Adrenal gland (tissue), 12 donors: ENCODE results near the gene EPHA5. TPM values are rescaled to one million over a fixed set of nuclear protein-coding genes. Genes with fewer than 3 reads are reported as not detected.

Source experiments
- DNase-seq, 7 donors: peaks; one replicate each; pipeline ENCODE4 v3.0.0-alpha.2; 2019 to 2020
- H3K27ac ChIP-seq, 5 donors: fragments of 200-600 bp; sonication (generic) in 4 of 5; 1 replicate in 3 of 5; 2 replicates in 2 of 5; pipeline versions ENCODE4 v1.5.1 to v1.8.0; 2016 to 2020; ENCODE audit warnings: mild to moderate bottlenecking in 1 of 5
- H3K27me3 ChIP-seq: fragments of 200-600 bp; 2 replicates; pipeline ENCODE4 v1.8.0; 2021
- H3K36me3 ChIP-seq, 2 donors: fragments of 200-600 bp; replicated peaks in 1 of 2; 1 replicate in 1 of 2; 2 replicates in 1 of 2; pipeline versions ENCODE4 v1.5.1 to v1.8.0; 2018 to 2022
- H3K4me1 ChIP-seq, 2 donors: fragments of 200-600 bp; replicated peaks in 1 of 2; 1 replicate in 1 of 2; 2 replicates in 1 of 2; pipeline versions ENCODE4 v1.5.1 to v1.8.0; 2018 to 2021
- H3K4me3 ChIP-seq, 4 donors: fragments of 200-600 bp; sonication (generic) in 3 of 4; one replicate each; pipeline ENCODE4 v1.5.1; 2016 to 2018
- H3K9me3 ChIP-seq, 3 donors: fragments of 200-600 bp; sonication (generic) in 1 of 3; replicated peaks in 1 of 3; 1 replicate in 2 of 3; 2 replicates in 1 of 3; pipeline versions ENCODE4 v1.5.1 to v1.8.0; 2016 to 2021
- CTCF ChIP-seq, 6 experiments: fragments of 450-650 bp in 4 of 6; fragments of 200-600 bp in 2 of 6; sonication (generic) in 1 of 6; IDR thresholded peaks; 1 replicate in 5 of 6; 2 replicates in 1 of 6; pipeline versions ENCODE4 v1.5.1 to v1.8.0; 2016 to 2021; ENCODE audit warnings: antibody characterized with exemption in 6 of 6, mild to moderate bottlenecking in 2 of 6, moderate library complexity in 1 of 6
- POLR2A ChIP-seq, 2 donors: fragments of 450-650 bp; IDR thresholded peaks; one replicate each; pipeline ENCODE4 v1.6.1; 2017; ENCODE audit warnings: antibody characterized with exemption in 2 of 2, mild to moderate bottlenecking in 2 of 2, moderate library complexity in 1 of 2
- WGBS, 4 donors: extraction: QIAGEN DNeasy Blood & Tissue Kit in 2 of 4; methylation state at CpG; one replicate each; pipeline versions ENCODE4 v1.1.5 to v1.1.7; 2013 to 2017; 5-methylcytosine and 5-hydroxymethylcytosine counted together
- intact Hi-C, 2 donors: fragments of 100-400 bp; cut with DNase I; formaldehyde crosslinking; loops; one replicate each; pipeline versions ENCODE4 v1.14.1 to v1.15.0; 2022 to 2023
- polyA plus RNA-seq, 3 donors: library from polyadenylated mRNA; stranded (reverse); fragments of 200-250 nt in 2 of 3; fragments of 350-450 nt in 1 of 3; fragmentation: Illumina TruSeq in 1 of 3; extraction: RNeasy Lipid Tissue Mini Kit (QIAGEN cat#74804) in 1 of 3; gene quantifications; one replicate each; pipeline ENCODE4 v1.2.3, GENCODE V29; 2013 to 2014
- total RNA-seq, 9 donors: library from RNA; depleted of rRNA in 4 of 9; stranded (reverse); fragments of >200 nt in 4 of 9; fragments of 120-200 nt in 1 of 9; fragmentation: NEBNext Ultra II Directional in 1 of 9; extraction: Animal tissue kit (Norgen Biotek cat#: 25700) in 1 of 9; gene quantifications; one replicate each; pipeline versions ENCODE4 v1.1.0 to v1.2.4, GENCODE V29; 2013 to 2023
- donor health status: healthy with polysubstance abuse.
- donor health status: Bipolar disorder and iron deficiency.
- donor health status: DM: yes; HTN: yes; CAD: no.
- donor health status: DM: no; HTN: no; CAD: no.
- donor health status: DM: no; HTN: no; CAD: no.
- donor health status: DM: yes; HTN: yes; CAD: no.

The EPHA5 gene
- total and polyA plus RNA-seq, 12 donors = 0.04 to 0.95 (median 0.22) TPM; not detected in 3

GRCh38 chr4:65370709-65371108 lies 299.6 kb downstream of the EPHA5 start:
- Histone ChIP-seq H3K9me3 (no peaks in the 10 kb centered on the region), H3K27ac (no peak overlapping the region), H3K36me3 (no peaks in the 10 kb centered on the region), H3K4me1 (no peaks in the 10 kb centered on the region), H3K27me3 (no peaks in the 10 kb centered on the region), H3K4me3 (no peak overlapping the region)
- WGBS, 4 donors = 69 to 76% (median 74%) methylated on average over 3 of the region's 3 CpGs
- TF ChIP-seq CTCF (IDR thresholded peaks at IDR 0.05) (no peak), POLR2A (IDR thresholded peaks at IDR 0.05) (no peak)
- intact Hi-C loops = no loop called here
- DNase-seq = no peak

- no peaks in the 10 kb centered on the region for H3K27me3 ChIP-seq
- DNase-seq = no peak
- H3K4me3 ChIP-seq = no peak overlapping the region
- intact Hi-C loops = no loop called here
- no peak overlapping the region for H3K27ac ChIP-seq
- no peaks in the 10 kb centered on the region for H3K4me1 ChIP-seq
- no peak for TF ChIP-seq POLR2A (IDR thresholded peaks at IDR 0.05)
- no peak for TF ChIP-seq CTCF (IDR thresholded peaks at IDR 0.05)
- WGBS, 4 donors = 71 to 86% (median 82%) methylated on average over 1 of the region's 1 CpG
- H3K9me3 ChIP-seq = no peaks in the 10 kb centered on the region
- H3K36me3 ChIP-seq = no peaks in the 10 kb centered on the region
Measured at GRCh38 chr4:65367306-65367705, 303.0 kb downstream of the EPHA5 start.

GRCh38 chr4:65358914-65359313 lies 311.4 kb downstream of the EPHA5 start:
- H3K36me3 ChIP-seq = no peaks in the 10 kb centered on the region
- no peaks in the 10 kb centered on the region for H3K9me3 ChIP-seq
- H3K4me3 ChIP-seq = no peak overlapping the region
- H3K27me3 ChIP-seq = no peaks in the 10 kb centered on the region
- H3K4me1 ChIP-seq = no peaks in the 10 kb centered on the region
- no peak overlapping the region for H3K27ac ChIP-seq
- DNase-seq = no peak
- 82 to 91% (median 85%) methylated on average over 2 of the region's 2 CpGs for WGBS, 4 donors
- intact Hi-C loops = no loop called here
- no peak for TF ChIP-seq CTCF (IDR thresholded peaks at IDR 0.05)
- no peak for TF ChIP-seq POLR2A (IDR thresholded peaks at IDR 0.05)

DNA sequence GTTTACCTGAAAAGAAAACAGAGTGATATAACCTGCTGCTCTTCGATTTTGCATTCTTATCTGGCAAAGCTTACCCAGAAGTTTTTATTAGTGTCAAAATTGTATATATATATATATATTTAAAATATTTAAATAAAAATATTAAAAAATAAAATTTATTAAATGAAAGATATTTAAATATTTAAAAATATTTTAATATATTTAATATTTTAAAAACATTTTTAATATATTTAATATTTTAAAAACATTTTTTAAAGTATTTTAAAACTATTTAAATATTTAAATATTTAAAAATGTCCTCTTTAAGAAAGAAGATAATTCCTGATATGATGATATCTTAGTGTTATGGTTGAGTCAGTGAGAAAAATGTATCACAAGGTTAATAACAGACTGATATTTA lies 317.2 kb downstream of the EPHA5 start:
- H3K27ac ChIP-seq = no peak overlapping the region
- no peaks in the 10 kb centered on the region for H3K9me3 ChIP-seq
- H3K4me3 ChIP-seq = no peak overlapping the region
- intact Hi-C loops = no loop called here
- no peaks in the 10 kb centered on the region for H3K36me3 ChIP-seq
- DNase-seq = no peak
- 54 to 74% (median 70%) methylated on average over 1 of the region's 1 CpG for WGBS, 4 donors
- H3K27me3 ChIP-seq = no peaks in the 10 kb centered on the region
- no peaks in the 10 kb centered on the region for H3K4me1 ChIP-seq
- TF ChIP-seq CTCF (IDR thresholded peaks at IDR 0.05) (no peak), POLR2A (IDR thresholded peaks at IDR 0.05) (no peak)
